Hindlimb muscle (tissue), 1 donor: Measurements from ENCODE around the gene ANP32A. TPM values are rescaled to one million over a fixed set of nuclear protein-coding genes. Genes with fewer than 3 reads are reported as not detected.

Experiments used
- DNase-seq: peaks from one replicate; pipeline ENCODE4 v3.0.0-alpha.2; 2013
- polyA plus RNA-seq: library from polyadenylated mRNA; unstranded; fragments of 120-200 nt; gene quantifications from one replicate; pipeline ENCODE4 v1.2.1, GENCODE V29; 2013; ENCODE audit not compliant: insufficient read length

ANP32A gene
- polyA plus RNA-seq, 1 donor, result 158 TPM

DNA sequence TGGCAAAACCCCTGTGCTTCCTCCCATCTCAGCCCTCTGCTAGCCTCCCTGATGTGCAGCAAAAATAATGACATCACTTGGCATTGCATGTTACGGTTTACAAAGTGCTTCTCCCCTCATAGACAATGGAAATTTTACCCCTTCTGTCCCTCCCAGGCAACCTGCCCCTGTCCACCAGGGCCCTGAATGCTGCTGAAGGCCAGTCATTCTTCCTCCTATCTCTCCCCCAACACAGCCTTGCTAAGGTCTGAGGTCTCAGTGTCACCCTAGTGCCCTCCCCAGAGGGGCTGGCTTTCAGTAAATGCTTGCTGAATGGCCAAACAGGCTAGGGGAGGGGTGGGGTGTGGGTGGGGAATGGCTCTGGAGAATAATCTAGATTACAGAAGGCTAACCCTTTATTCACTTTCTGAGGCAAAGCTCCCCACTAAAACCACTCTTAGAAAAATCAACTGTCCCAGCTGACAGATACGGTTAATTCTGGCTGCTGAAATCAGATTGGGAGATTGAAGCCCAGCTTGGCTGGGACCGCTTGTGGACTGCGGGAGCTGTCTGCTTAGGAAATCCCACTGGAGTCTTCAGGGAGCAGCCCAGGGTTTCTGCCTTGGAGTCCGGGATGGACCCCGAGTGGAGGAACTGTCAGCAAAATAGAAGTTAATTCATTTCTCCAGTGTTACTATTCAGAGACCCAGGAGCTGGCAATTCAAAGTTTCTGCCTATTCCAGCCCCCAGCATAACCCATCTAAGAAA, 22.9 kb downstream of the ANP32A start:
- DNase-seq, result no peak

DNA sequence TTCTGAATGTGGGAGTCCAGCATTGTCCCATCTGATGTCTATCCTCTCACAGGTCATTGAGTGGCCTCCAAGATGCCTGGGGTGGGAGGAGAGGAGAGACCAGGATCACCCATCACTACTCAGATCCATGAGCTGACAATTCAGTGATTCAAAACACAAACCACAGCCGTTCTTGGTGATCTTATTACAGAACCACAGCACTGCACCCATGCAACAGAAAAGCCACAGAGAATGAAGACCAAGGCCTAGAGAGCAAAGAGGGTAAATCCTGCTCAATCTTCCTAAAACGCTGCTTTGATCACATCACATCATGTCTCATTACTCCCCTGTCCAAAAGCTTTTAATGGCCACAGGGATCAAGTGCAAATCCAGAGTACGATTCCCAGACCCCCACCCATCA, 23.5 kb downstream of the ANP32A start:
- DNase-seq, result no peak

DNA sequence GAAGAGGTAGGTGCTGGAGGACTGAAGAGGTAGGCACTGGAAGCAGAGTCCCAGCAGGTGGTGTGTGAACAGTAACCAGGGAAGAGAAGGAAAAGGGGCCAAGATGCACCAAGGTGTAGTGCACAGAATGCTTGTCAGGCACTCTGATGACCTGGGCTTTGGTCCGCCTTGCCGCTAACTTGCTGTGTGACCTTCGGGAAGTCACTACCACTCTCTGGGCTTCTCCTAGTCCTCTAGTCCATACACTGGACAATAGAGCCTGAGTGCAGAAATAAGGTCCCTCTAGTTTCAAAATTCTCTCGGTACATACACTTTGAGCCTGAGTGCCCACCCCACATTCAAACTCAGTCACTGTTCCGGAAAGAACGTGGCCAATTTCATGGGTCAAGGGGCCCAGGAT, 24.1 kb downstream of the ANP32A start:
- DNase-seq, result no peak

DNA sequence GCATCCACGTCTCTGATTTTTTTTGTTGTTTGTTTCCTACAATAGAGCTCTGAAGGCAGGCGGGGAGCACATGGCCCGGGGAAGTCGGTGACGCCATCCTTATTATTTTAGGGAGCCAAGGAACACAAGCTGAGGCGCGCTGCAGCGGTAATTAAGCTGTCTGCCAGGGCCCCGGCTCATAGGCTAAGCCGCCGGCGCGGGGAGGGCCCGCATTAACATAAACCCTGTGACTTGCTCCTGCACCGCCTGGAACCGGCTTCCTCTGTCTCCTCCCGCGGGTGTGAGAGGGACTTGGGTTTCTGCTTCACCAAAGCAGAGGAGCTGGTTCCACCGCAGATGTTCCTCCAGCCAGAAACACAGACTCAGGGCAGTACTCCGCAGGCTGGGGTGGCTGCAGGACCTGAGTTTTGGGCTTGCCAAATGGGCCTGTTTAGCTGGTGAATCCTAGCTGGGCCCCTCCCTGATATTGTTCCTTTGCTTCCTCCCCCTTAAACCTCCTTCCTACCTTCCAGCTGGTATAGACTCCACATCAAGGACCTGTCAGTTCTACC, 25.3 kb downstream of the ANP32A start:
- DNase-seq, result peak; percentile 80

DNA sequence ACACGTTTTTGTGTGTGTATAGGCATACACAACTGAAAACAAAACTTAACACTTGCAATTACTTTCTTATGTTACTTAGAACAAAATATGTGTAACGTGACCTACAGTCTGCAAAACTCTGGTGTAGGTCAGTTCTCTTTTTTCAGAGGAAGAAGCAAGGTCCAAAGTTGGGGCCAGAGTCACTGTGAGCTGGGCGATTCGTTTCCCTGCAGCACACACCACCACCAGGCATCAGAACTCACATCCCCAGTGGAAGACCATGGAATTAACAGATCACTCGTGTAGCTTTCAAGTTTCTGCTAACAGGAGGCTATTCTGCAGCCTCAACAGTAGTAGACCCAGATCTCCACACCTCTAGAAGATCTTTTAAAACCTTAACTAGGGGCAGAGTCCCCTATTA, 25.8 kb downstream of the ANP32A start:
- DNase-seq, result no peak

DNA sequence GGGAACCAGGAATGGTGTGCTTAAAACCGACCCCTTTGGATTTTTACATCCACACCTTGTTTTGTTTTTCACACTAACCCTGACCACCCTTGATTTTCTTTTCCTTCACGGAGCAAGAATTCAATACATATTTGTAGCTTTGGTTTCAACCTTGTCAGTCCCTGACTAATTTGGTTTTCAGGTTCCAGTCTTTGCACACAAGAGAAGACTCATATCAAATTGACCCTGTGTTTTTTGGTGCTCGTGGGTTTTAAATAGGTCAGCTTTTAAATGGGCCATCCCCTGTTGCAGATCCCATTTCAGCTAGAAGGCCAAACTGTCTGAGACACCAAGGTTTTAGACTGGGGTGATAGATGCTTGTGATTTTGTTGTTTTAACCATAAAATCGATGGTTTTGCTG, 26.4 kb downstream of the ANP32A start:
- DNase-seq, result no peak

DNA sequence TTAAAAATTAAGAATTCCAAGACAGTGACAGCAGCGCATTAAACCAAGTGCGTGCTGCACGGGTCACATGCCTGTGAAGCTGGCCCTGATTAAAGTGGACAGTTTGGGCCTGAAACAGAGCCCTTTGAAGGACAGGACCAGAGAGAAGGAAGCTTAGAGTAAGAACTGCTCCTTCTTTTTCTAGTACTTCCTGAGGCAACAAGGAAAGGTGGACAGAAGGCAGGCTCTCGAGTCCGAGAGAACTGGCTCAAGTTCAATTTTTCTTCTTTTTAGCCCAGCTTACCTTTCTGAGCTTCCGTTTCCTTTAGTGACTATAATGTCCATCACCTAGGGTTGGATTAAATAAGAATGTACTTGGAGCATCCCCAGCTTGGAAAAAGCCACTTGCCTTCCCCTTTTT, 26.9 kb downstream of the ANP32A start:
- no peak for DNase-seq

DNA sequence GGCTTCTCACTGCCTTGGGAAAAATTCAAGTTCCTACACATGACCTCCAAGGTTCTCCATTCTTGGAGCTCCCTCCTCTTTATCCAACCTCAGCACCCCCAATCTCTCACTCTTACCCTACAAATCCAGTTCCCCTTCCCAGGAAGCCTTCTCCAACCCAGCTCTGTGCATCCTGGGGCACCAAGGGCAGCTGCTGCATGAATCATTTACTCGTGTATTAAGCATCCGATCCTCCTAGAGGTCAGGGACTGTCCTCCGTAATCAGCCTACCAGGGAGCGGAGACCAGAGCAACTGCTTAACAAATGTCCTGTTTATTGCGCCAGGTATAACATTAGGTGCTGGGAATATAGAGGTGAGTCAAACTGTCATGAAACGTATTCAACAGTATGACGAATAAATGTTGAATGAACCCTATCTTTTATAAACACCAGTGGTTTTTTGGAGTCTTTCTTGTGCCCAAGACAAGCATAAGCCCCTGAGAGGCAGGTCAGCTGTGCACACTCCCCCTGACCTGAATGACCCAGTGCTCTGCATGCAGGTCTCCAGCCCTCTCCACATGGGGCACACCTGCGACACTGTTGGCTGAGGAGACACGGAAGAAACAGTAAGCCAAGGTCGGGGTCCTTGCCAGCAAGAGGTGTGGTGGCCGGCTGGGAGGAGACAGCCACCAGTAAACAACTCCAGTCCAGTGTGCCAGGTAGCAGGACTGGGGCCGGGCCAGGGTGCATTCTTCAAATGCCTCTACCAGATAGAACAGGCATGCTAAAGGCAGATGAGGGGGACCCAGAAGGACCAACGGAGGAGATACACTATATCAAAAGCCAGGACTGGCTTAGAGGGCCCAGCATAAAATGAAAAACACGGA, 27.6 kb downstream of the ANP32A start:
- no peak for DNase-seq

DNA sequence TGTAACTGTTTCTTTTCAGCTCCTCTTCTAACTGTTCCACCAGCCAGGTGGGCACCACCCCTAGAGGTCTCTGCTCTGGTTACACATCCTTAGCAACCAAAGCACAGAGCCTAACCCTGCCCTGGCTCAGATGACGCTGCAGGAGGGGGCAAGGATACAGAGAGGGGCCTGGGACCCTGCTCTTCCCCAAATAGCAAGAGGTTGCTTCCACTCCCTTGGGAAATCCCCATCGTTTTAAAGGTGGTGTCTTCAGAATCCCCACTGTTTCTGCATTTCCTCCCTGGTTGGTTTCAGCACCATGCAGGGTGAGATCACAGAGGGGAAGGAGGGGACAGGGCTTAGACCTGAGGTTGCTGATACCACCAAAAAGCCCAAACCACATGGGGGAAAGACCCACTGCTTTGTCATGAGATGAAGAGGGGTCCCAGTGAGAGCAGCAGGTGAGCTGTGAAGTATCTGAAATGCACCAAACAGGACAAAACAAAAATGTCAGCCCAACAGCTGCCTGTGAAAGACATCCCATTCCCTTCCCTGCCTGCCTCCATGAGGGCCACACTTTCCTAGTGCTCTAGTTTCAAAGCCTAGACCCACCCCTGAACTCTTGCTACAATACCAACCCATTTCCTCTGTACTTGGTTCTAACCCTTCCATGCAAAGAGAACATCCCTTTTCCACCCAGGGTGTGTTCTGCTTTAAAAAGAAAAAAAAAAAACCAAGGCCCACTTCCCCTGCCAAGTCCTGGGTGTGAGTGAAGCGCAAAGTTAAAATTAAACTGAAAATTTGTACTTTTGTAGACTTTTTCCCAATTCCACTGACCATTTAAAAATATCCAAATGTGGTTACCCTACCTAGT, 29.0 kb downstream of the ANP32A start:
- DNase-seq, result no peak

DNA sequence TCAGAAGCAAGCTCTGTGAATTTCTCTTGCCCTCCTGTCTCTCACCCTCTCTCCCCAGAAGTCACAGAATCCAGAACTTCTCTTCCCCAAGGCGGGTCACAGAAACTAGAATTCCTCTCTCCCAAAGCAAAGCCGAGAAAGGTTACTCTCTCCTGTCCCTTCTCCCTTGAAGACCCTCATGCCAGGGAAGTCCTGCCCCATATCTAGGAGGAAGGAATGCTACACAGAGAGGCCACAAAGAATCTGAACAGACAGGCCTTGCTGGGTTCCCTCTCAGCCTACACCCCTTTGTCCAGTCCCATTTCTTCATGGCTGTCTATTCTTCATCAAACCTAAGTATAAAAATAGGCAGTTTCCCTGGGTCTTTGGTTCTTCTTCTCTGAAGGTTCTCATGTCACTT, 29.8 kb downstream of the ANP32A start:
- DNase-seq, result no peak

DNA sequence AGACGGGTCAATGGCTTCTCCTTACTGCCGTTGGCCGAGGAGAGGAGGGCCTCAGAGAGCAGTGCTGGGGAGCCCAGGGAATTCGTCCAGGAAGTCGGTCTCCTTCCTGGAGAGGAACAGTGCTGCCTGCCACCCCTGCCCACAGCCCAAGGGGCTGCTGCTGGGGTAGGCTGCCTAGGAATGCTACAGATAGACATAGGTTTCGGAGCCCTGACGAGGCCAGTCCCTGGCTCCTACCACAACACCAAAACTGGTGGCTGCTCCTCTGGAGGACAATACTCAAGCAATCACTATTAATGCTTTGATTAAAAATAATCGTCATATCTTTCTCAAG, 30.5 kb downstream of the ANP32A start:
- no peak for DNase-seq

DNA sequence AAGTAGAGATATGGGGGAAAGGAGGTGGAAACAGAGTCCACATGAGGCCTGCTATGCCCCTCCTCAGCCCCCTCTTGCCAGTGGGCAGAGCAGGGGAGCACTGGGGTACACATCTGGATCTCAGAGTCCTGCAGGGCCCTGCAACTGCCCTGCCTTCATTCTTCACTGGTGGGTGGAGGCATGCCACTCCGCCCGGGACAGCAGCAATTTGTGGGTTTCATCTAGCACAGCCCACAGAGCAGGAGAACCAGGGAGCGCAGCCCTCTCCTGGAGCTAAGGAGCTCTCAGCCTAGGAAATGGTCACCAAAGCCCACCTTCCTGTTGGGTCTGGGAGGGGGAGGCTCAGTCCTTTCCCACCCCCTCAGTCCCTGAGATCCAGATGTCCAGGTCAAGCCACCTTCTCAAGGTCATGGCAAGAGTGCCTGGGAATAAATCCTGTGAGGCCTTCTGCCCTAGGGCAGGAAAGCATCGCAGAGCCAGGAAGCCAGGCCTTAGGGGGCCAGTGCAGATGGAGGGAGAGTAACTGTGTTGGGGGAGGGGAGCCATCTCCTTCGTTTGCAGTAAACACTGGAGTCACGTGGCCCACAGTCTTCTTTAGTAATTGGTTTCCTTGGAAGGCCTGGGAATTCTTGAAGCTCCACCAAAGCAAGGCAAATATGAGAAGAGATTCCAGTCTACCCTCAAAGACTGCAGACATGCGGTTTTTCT, 31.0 kb downstream of the ANP32A start:
- DNase-seq, result no peak

DNA sequence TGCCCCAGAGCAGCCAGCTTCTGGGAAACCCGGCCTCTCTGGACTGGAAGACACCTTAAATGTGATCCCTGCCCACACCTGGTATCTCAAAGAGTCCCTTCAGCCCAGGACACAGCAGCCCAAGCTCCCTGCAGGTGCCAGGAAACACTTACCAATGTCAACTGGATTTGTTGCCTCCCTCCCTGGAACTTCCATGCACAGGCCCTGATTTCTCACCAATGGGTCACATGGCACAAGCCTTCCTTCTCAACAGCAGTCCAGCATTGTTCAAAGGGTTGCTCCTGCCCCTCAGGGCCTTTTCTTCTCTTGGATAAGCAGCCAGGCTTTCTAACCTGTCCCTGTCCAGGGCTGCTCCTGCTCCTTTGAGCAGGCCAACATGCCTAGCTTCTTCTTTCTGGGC, 31.6 kb downstream of the ANP32A start:
- no peak for DNase-seq

DNA sequence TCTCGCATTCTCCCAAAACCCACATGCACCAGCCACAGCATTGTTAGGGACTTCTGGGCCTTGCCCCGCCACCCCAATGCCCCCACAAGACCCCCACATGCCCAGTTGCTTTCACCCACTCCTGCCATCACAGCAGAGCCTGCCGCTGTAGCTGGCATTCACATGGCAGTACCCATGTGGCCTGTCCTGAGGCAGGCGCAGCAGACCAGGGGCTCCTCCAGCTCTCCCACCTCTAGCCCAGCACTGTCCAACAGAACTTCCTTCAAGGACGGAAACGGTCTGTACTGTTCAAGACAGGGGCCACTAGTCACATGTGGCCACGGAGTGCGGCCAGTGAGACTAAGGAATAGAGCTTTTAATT, 32.5 kb downstream of the ANP32A start:
- DNase-seq, result no peak

DNA sequence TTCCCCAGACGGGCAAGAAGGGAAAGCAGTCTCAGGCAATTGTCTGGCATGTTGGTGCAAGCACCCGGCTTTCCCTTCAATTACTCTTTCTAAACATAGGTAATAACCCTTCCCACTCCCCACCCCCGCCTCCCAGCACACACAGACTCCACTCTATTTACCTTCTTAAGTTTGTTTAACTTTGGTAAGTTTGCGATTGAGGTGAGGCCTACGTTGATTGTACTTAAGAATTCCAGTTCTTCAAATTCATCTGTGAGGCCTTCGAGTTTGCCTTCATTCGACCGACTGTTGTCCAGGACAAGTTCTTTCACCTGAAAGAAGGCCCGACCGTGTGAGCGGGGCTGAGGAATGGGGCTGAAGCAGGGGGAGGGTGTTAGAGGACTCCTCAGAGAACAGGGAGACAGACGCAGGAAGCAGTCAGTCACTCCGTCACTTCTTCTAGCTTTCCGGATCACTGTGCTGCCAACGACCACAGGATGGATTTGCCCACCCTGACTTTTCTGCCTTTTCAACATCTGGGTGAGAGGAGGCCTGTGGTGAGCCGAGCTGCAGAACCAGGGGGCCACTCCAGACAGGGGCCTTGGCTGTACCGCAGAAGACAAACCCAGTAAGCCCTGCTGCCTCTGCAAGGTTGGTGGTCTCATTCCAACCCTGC, 33.0 kb downstream of the ANP32A start:
- DNase-seq, result no peak

DNA sequence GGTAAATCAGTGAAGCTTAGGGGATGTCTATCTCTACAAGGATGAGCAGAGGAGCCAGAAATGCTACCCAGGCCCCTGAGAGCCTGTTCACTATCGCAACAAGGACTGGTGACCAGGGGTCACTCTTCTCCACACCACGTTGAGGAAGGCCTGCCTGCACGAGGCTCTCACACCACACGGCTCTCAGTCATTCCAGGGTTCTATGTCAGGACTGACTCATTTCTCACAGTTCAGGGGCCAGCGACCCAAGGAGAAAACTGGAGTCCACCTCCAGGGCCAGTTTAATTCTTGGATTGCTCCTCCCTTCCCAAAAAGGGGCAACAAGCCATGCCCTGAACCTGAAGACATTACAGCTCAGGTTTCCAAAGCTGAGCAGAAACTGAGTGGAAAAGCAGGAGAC, 33.9 kb downstream of the ANP32A start:
- DNase-seq, result no peak

DNA sequence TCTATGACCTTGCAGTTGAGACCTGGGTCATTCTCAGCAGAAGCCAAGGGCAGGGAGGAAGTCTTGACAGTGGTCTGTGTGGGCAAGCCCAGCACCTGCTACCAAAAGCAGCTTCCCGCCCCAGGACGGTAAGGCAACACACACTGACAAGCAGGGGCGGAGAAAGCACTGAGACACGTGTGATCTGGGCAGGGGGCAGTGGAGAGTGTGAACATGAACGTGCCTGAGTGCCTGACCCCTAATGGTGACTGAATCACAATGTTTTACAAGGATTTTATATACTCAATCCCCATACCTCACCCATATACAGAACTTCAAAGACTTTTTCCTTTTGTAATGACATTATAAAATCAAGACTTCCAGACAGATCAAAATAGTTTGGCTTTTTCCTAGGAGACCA, 35.2 kb downstream of the ANP32A start:
- DNase-seq, result no peak

DNA sequence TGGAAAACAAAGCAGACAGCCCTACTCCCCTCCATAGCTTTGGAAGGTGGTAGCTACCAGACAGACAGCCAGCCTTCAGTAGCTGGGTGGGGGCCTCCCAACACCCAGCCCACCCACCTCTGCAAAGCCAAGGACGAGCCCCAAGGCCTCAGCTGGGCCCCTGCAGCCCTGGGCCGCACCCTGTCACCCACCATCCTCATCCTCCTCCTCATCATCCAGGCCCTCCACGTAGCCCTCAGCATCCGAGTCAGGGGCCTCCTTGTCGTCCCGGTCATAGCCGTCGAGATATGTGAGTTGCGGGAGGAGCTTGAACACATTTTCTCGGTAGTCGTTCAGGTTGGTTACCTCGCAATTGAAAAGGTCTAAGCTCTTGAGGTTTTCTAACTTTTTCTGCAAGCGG, 36.5 kb downstream of the ANP32A start:
- no peak for DNase-seq

DNA sequence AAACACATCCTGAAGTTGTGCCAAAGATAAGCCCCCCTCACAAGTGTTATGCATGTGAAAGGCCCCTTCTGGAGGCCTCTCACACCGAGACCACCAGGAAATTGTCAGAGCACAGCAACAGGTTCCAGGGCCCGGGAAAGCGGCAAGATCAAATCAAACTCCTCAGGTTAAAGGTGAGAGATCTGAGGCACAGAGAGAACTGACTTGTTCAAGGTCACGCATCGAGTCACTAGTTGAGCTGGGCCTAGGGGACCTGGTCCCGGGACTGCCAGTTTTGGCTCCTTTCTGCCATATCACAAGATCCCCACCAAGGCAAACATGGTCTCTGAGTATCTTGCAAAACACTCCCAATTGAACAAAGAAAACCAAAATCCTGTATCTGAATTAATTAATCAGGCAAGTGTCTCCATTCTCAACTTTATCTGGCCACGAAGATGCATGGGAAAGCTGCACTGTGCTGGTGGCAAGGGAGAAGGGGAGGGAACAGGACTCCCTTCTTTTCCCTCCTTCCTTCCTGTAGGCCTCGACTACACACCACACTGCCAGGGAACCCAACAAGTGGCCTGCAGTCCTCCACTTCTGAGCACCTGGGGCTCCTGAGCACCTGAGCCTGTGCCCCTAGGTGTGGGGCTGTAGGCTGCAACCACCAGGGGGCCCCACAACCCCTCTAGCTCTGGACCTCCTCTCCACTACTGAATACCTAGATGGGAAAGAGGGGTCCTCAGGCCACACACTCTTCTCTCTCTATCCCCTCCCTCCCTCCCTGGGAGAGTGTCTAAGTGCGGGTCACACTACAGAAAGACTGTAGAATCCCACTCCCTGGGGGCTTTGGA, 37.3 kb downstream of the ANP32A start:
- DNase-seq, result no peak

DNA sequence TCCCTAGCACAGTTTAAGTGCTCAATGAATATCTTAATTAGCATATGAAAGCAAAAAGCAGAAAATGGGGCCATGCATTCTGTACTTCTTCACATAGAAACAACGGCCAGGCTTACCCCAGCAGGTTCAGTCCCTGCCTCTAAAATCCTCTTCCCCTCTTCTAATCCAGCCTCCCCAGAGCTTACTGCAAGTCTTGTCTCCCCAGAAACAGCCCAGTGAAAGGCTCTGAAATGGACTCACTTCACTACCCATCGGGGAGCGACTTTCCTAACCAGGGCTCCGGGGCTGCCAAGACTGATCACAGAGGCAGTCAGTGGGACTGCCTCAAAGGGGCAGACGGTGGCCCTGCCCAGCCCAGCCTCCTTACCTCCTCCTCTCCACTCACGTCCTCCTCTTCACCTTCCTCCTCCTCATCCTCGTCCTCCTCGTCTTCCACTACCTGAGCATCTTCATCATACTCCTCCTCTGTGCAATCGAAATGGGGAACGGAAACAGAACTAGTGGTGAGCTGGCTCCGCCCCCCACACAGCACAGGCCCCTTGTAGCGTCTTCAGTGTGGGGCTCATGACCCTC, 38.0 kb downstream of the ANP32A start:
- no peak for DNase-seq
